ENCODE measurements around the gene SDC3.

DNA sequence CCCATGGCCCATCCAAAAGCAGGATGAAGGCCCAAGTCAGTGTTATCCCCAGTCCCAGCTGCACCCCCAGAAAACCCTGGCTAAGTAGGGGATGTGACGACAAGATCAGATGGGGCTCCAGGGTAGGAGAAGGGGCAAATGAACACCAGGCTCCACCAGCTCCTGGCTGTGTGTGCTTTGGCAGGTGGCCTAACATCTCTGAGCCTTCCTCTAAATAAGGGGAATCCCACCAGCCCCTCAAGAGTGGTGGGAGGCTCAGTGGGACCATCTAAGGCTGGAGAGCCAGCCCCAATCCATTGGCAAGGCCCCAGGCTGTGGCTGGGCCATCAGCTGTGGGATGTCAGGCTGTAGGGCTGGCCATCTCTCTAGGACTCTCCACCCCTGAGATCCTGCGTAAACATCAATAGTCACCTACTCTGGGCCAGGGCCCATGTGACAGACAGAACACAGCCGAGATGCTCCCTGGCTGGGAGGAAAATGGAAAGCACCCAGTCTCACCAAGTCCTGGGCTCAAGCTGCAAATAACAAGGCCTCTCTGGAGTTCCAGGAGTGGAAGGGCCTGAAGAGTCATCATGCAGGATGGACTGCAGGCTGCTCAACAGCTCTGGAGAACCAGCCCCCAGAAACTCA is 7.5 kb downstream of the SDC3 start:
- TF ChIP-seq, protein P1, sequence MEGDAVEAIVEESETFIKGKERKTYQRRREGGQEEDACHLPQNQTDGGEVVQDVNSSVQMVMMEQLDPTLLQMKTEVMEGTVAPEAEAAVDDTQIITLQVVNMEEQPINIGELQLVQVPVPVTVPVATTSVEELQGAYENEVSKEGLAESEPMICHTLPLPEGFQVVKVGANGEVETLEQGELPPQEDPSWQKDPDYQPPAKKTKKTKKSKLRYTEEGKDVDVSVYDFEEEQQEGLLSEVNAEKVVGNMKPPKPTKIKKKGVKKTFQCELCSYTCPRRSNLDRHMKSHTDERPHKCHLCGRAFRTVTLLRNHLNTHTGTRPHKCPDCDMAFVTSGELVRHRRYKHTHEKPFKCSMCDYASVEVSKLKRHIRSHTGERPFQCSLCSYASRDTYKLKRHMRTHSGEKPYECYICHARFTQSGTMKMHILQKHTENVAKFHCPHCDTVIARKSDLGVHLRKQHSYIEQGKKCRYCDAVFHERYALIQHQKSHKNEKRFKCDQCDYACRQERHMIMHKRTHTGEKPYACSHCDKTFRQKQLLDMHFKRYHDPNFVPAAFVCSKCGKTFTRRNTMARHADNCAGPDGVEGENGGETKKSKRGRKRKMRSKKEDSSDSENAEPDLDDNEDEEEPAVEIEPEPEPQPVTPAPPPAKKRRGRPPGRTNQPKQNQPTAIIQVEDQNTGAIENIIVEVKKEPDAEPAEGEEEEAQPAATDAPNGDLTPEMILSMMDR (IDR thresholded peaks at IDR 0.05): no peak
- no peak for TF ChIP-seq EZH2 (IDR thresholded peaks at IDR 0.05; ENCODE audit: borderline replicate concordance, insufficient read depth, low read depth, low read length, poor library complexity, severe bottlenecking)

All from B cell (primary cell).